ENCODE measurements around the gene CFAP46. TPM values are rescaled to one million over a fixed set of nuclear protein-coding genes. Genes with fewer than 3 reads are reported as not detected.

CFAP46 gene
- total RNA-seq, 1 donor from 2014 or later: 1.3 TPM

- TF ChIP-seq CTCF (IDR thresholded peaks at IDR 0.05; ENCODE audit: insufficient read depth, low read depth, low read length) (no peak), EZH2 (IDR thresholded peaks at IDR 0.05; ENCODE audit: insufficient read depth, low read length) (no peak)
- no peaks in the 10 kb centered on the region for H3K4me1 ChIP-seq (ENCODE audit: insufficient read depth, low read length)
- H3K79me2 ChIP-seq (ENCODE audit: insufficient read depth, low read length): no peaks in the 10 kb centered on the region
- H3K36me3 ChIP-seq (ENCODE audit: insufficient read depth, low read length): no peaks in the 10 kb centered on the region
- DNase-seq (ENCODE audit: low read depth): no peak
- no peak for FAIRE-seq
- no peak overlapping the region for H3K27ac ChIP-seq (ENCODE audit: low read depth, low read length)
- no peaks in the 10 kb centered on the region for H3K36me3 Mint-ChIP-seq (ENCODE audit: low read depth, unreplicated experiment)
- no peak overlapping the region for H3K27ac Mint-ChIP-seq (ENCODE audit: unreplicated experiment)
- no peak overlapping the region for H3K4me2 ChIP-seq (ENCODE audit: low read length)
- no peak overlapping the region for H3K9ac ChIP-seq (ENCODE audit: low read length)
- H3K9me3 ChIP-seq (ENCODE audit: insufficient read depth, low read depth, low read length): no peaks in the 10 kb centered on the region
- H4K20me1 ChIP-seq (ENCODE audit: insufficient read depth, low read length): no peaks in the 10 kb centered on the region
- no peak overlapping the region for H3K4me3 ChIP-seq (ENCODE audit: insufficient read depth, low read depth, low read length)
- no peak overlapping the region for H3K4me3 Mint-ChIP-seq (ENCODE audit: unreplicated experiment)
- H3K27me3 ChIP-seq (ENCODE audit: insufficient read depth, low read length): peaks cover 5% of the 10 kb centered on the region
- H3K9me3 Mint-ChIP-seq (ENCODE audit: unreplicated experiment): no peaks in the 10 kb centered on the region
- no peak overlapping the region for H2AFZ ChIP-seq (ENCODE audit: low read depth, low read length)
- peaks cover 3% of the 10 kb centered on the region for H3K4me1 Mint-ChIP-seq (ENCODE audit: low read depth, unreplicated experiment)
- peaks cover 58% of the 10 kb centered on the region for H3K27me3 Mint-ChIP-seq (ENCODE audit: low read depth, unreplicated experiment)
Measured at GRCh38 chr10:132972986-132973902, 30.9 kb upstream of the CFAP46 start.

GRCh38 chr10:132972149-132972985 is 30.0 kb upstream of the CFAP46 start:
- H3K27ac ChIP-seq (ENCODE audit: low read depth, low read length): no peak overlapping the region
- H3K9me3 Mint-ChIP-seq (ENCODE audit: unreplicated experiment): no peaks in the 10 kb centered on the region
- H3K4me2 ChIP-seq (ENCODE audit: low read length): no peak overlapping the region
- no peak for DNase-seq (ENCODE audit: low read depth)
- no peak overlapping the region for H3K9ac ChIP-seq (ENCODE audit: low read length)
- no peak overlapping the region for H2AFZ ChIP-seq (ENCODE audit: low read depth, low read length)
- peaks cover 49% of the 10 kb centered on the region for H3K27me3 Mint-ChIP-seq (ENCODE audit: low read depth, unreplicated experiment)
- no peaks in the 10 kb centered on the region for H3K36me3 ChIP-seq (ENCODE audit: insufficient read depth, low read length)
- H3K9me3 ChIP-seq (ENCODE audit: insufficient read depth, low read depth, low read length): no peaks in the 10 kb centered on the region
- H3K4me1 ChIP-seq (ENCODE audit: insufficient read depth, low read length): no peaks in the 10 kb centered on the region
- no peak for FAIRE-seq
- no peak overlapping the region for H3K4me3 ChIP-seq (ENCODE audit: insufficient read depth, low read depth, low read length)
- H3K36me3 Mint-ChIP-seq (ENCODE audit: low read depth, unreplicated experiment): no peaks in the 10 kb centered on the region
- H3K27ac Mint-ChIP-seq (ENCODE audit: unreplicated experiment): no peak overlapping the region
- H3K4me3 Mint-ChIP-seq (ENCODE audit: unreplicated experiment): no peak overlapping the region
- H3K79me2 ChIP-seq (ENCODE audit: insufficient read depth, low read length): no peaks in the 10 kb centered on the region
- TF ChIP-seq CTCF (IDR thresholded peaks at IDR 0.05; ENCODE audit: insufficient read depth, low read depth, low read length) (no peak), EZH2 (IDR thresholded peaks at IDR 0.05; ENCODE audit: insufficient read depth, low read length) (no peak)
- H3K4me1 Mint-ChIP-seq (ENCODE audit: low read depth, unreplicated experiment): peaks cover 3% of the 10 kb centered on the region
- H4K20me1 ChIP-seq (ENCODE audit: insufficient read depth, low read length): no peaks in the 10 kb centered on the region
- peaks cover 6% of the 10 kb centered on the region for H3K27me3 ChIP-seq (ENCODE audit: insufficient read depth, low read length)

Measured in astrocyte (in vitro differentiated cells and primary cell).